PFSK-1 (cell line): ENCODE results near the gene COL6A2.

Experiments
- POLR2AphosphoS5 ChIP-seq: IDR thresholded peaks from 2 replicates; pipeline ENCODE4 v1.6.1; 2012; ENCODE audit warnings: low read depth, mild to moderate bottlenecking, control low read depth, low read length, moderate library complexity
- SIN3A ChIP-seq: IDR thresholded peaks from 2 replicates; pipeline ENCODE4 v1.6.1; 2012; ENCODE audit warnings: mild to moderate bottlenecking, low read length, moderate library complexity, borderline replicate concordance; ENCODE audit not compliant: insufficient read depth
- TAF1 ChIP-seq: IDR thresholded peaks from 2 replicates; pipeline ENCODE4 v1.6.1; 2012; ENCODE audit warnings: low read length, control low read depth, borderline replicate concordance; ENCODE audit not compliant: insufficient read depth

- TF ChIP-seq SIN3A (no peak), POLR2AphosphoS5 (no peak), TAF1 (no peak)
Observed at GRCh38 chr21:46100906-46101305, 3.0 kb downstream of the COL6A2 start.
